ENCODE measurements around the gene MPC1.

DNA sequence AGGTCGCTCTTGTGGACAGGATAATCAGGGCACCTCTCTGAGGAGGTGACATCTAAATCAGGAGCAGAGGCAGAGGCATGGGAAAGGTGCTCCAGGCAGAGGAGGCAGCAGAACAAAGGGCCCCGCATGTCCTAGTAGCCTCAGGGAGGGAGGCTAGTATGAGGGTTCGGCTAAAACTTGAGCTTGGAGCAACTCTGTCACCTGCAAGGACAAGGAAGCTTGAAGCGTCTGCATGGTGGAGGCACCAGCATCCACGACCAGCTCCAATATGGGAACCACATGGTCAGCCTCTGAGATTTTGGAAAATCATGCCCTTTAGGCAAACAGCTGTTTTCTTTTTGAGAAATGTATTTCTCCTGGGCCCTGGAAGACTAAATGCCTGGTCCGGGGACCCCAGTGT is 13.0 kb upstream of the MPC1 start:
- TF ChIP-seq, protein P1, sequence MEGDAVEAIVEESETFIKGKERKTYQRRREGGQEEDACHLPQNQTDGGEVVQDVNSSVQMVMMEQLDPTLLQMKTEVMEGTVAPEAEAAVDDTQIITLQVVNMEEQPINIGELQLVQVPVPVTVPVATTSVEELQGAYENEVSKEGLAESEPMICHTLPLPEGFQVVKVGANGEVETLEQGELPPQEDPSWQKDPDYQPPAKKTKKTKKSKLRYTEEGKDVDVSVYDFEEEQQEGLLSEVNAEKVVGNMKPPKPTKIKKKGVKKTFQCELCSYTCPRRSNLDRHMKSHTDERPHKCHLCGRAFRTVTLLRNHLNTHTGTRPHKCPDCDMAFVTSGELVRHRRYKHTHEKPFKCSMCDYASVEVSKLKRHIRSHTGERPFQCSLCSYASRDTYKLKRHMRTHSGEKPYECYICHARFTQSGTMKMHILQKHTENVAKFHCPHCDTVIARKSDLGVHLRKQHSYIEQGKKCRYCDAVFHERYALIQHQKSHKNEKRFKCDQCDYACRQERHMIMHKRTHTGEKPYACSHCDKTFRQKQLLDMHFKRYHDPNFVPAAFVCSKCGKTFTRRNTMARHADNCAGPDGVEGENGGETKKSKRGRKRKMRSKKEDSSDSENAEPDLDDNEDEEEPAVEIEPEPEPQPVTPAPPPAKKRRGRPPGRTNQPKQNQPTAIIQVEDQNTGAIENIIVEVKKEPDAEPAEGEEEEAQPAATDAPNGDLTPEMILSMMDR (IDR thresholded peaks at IDR 0.05), result no peak
- no peak for TF ChIP-seq POLR2A (IDR thresholded peaks at IDR 0.05)
